ENCODE data around the gene TNIK.

Gene TNIK

GRCh38 chr3:171260466-171260865 lies 199.7 kb downstream of the TNIK start:
- H2AFZ ChIP-seq (ENCODE audit: low read depth, low read length): no peak overlapping the region
- no peak overlapping the region for H2BK12ac ChIP-seq (ENCODE audit: low read length in 2 of 2)
- no peak overlapping the region for H2BK120ac ChIP-seq (ENCODE audit: low read depth, low read length)
- DNase-seq: no peak
- H3K27me3 ChIP-seq (ENCODE audit: control insufficient read depth in 1 of 2, insufficient read depth in 1 of 2, low read length in 2 of 2): no peaks in the 10 kb centered on the region
- H3K79me1 ChIP-seq (replicated peaks; ENCODE audit: low read length, poor library complexity, severe bottlenecking): peaks cover 33% of the 10 kb centered on the region
- no peak overlapping the region for H3K9ac ChIP-seq (ENCODE audit: low read length)
- H3K4me1 ChIP-seq (ENCODE audit: control insufficient read depth, insufficient read depth, low read depth, low read length): peaks cover 8% of the 10 kb centered on the region
- no peak overlapping the region for H4K91ac ChIP-seq (ENCODE audit: low read length)
- H3K4me3 ChIP-seq (ENCODE audit: insufficient read depth in 1 of 2, low read depth in 1 of 2, low read length in 2 of 2): no peak overlapping the region
- no peaks in the 10 kb centered on the region for H3K9me3 ChIP-seq (ENCODE audit: control insufficient read depth, low read length)
- H4K8ac ChIP-seq (ENCODE audit: low read length): no peak overlapping the region
- no peak overlapping the region for H3K27ac ChIP-seq (ENCODE audit: low read length, poor library complexity, severe bottlenecking)
- no peak overlapping the region for H3K4me2 ChIP-seq (ENCODE audit: low read length, poor library complexity, severe bottlenecking)
- H2BK5ac ChIP-seq (ENCODE audit: low read depth, low read length, poor library complexity, severe bottlenecking): no peak overlapping the region
- H3K36me3 ChIP-seq (ENCODE audit: control insufficient read depth in 1 of 2, insufficient read depth in 2 of 2, low read depth in 1 of 2, low read length in 2 of 2): no peaks in the 10 kb centered on the region
- WGBS: 100% methylated on average over 1 of the region's 1 CpG
- no peak overlapping the region for H3K18ac ChIP-seq (ENCODE audit: low read depth in 1 of 2, low read length in 2 of 2)
- H3K14ac ChIP-seq (ENCODE audit: low read length in 2 of 2): no peak overlapping the region
- H2AK5ac ChIP-seq (ENCODE audit: low read length, severe bottlenecking): no peak overlapping the region
- H3K4ac ChIP-seq (ENCODE audit: low read depth in 1 of 2, low read length in 2 of 2): no peak overlapping the region
- H3K23ac ChIP-seq (ENCODE audit: low read length in 2 of 2): no peak overlapping the region
- no peak overlapping the region for H2BK15ac ChIP-seq (ENCODE audit: low read depth, poor library complexity, severe bottlenecking)

GRCh38 chr3:171258316-171258715 lies 201.9 kb downstream of the TNIK start:
- H3K14ac ChIP-seq (ENCODE audit: low read length in 2 of 2): no peak overlapping the region
- no peak overlapping the region for H2AK5ac ChIP-seq (ENCODE audit: low read length, severe bottlenecking)
- no peaks in the 10 kb centered on the region for H3K27me3 ChIP-seq (ENCODE audit: control insufficient read depth in 1 of 2, insufficient read depth in 1 of 2, low read length in 2 of 2)
- no peak overlapping the region for H3K18ac ChIP-seq (ENCODE audit: low read depth in 1 of 2, low read length in 2 of 2)
- H3K9me3 ChIP-seq (ENCODE audit: control insufficient read depth, low read length): no peaks in the 10 kb centered on the region
- no peak overlapping the region for H3K23ac ChIP-seq (ENCODE audit: low read length in 2 of 2)
- no peak overlapping the region for H3K4me3 ChIP-seq (ENCODE audit: insufficient read depth in 1 of 2, low read depth in 1 of 2, low read length in 2 of 2)
- H4K8ac ChIP-seq (ENCODE audit: low read length): no peak overlapping the region
- no peak overlapping the region for H2BK5ac ChIP-seq (ENCODE audit: low read depth, low read length, poor library complexity, severe bottlenecking)
- no peak overlapping the region for H2BK12ac ChIP-seq (ENCODE audit: low read length in 2 of 2)
- 89% methylated on average over 2 of the region's 2 CpGs for WGBS
- no peak overlapping the region for H3K4ac ChIP-seq (ENCODE audit: low read depth in 1 of 2, low read length in 2 of 2)
- DNase-seq: no peak
- H3K4me1 ChIP-seq (ENCODE audit: control insufficient read depth, insufficient read depth, low read depth, low read length): peaks cover 8% of the 10 kb centered on the region
- H2AFZ ChIP-seq (ENCODE audit: low read depth, low read length): no peak overlapping the region
- peak overlapping the region; percentile 31 for H3K27ac ChIP-seq (ENCODE audit: low read length, poor library complexity, severe bottlenecking)
- H3K36me3 ChIP-seq (ENCODE audit: control insufficient read depth in 1 of 2, insufficient read depth in 2 of 2, low read depth in 1 of 2, low read length in 2 of 2): no peaks in the 10 kb centered on the region
- H3K9ac ChIP-seq (ENCODE audit: low read length): no peak overlapping the region
- no peak overlapping the region for H2BK120ac ChIP-seq (ENCODE audit: low read depth, low read length)
- no peak overlapping the region for H3K4me2 ChIP-seq (ENCODE audit: low read length, poor library complexity, severe bottlenecking)
- H3K79me1 ChIP-seq (replicated peaks; ENCODE audit: low read length, poor library complexity, severe bottlenecking): peaks cover 26% of the 10 kb centered on the region
- H4K91ac ChIP-seq (ENCODE audit: low read length): no peak overlapping the region
- H2BK15ac ChIP-seq (ENCODE audit: low read depth, poor library complexity, severe bottlenecking): no peak overlapping the region

- Histone ChIP-seq H2BK5ac (ENCODE audit: low read depth, low read length, poor library complexity, severe bottlenecking) (no peak overlapping the region), H3K4me1 (ENCODE audit: control insufficient read depth, insufficient read depth, low read depth, low read length) (peaks cover 8% of the 10 kb centered on the region), H2AK5ac (ENCODE audit: low read length, severe bottlenecking) (no peak overlapping the region), H3K4me3 (ENCODE audit: insufficient read depth in 1 of 2, low read depth in 1 of 2, low read length in 2 of 2) (no peak overlapping the region), H2BK120ac (ENCODE audit: low read depth, low read length) (no peak overlapping the region), H2BK12ac (ENCODE audit: low read length in 2 of 2) (no peak overlapping the region), H4K91ac (ENCODE audit: low read length) (no peak overlapping the region), H3K9ac (ENCODE audit: low read length) (no peak overlapping the region), H3K9me3 (ENCODE audit: control insufficient read depth, low read length) (no peaks in the 10 kb centered on the region), H3K27me3 (ENCODE audit: control insufficient read depth in 1 of 2, insufficient read depth in 1 of 2, low read length in 2 of 2) (no peaks in the 10 kb centered on the region), H2AFZ (ENCODE audit: low read depth, low read length) (no peak overlapping the region), H3K36me3 (ENCODE audit: control insufficient read depth in 1 of 2, insufficient read depth in 2 of 2, low read depth in 1 of 2, low read length in 2 of 2) (no peaks in the 10 kb centered on the region), H2BK15ac (ENCODE audit: low read depth, poor library complexity, severe bottlenecking) (no peak overlapping the region), H3K4ac (ENCODE audit: low read depth in 1 of 2, low read length in 2 of 2) (no peak overlapping the region), H3K23ac (ENCODE audit: low read length in 2 of 2) (no peak overlapping the region), H3K27ac (ENCODE audit: low read length, poor library complexity, severe bottlenecking) (peak overlapping the region; percentile 23), H3K79me1 (replicated peaks; ENCODE audit: low read length, poor library complexity, severe bottlenecking) (peaks cover 25% of the 10 kb centered on the region), H3K14ac (ENCODE audit: low read length in 2 of 2) (no peak overlapping the region), H3K18ac (ENCODE audit: low read depth in 1 of 2, low read length in 2 of 2) (no peak overlapping the region), H4K8ac (ENCODE audit: low read length) (no peak overlapping the region), H3K4me2 (ENCODE audit: low read length, poor library complexity, severe bottlenecking) (no peak overlapping the region)
- DNase-seq: no peak
- 82% methylated on average over 7 of the region's 7 CpGs for WGBS
Measured at GRCh38 chr3:171257251-171258203, 202.7 kb downstream of the TNIK start.

- H3K4ac ChIP-seq (ENCODE audit: low read depth in 1 of 2, low read length in 2 of 2): no peak overlapping the region
- no peak overlapping the region for H2BK12ac ChIP-seq (ENCODE audit: low read length in 2 of 2)
- no peak overlapping the region for H2BK120ac ChIP-seq (ENCODE audit: low read depth, low read length)
- H3K27ac ChIP-seq (ENCODE audit: low read length, poor library complexity, severe bottlenecking): no peak overlapping the region
- H3K36me3 ChIP-seq (ENCODE audit: control insufficient read depth in 1 of 2, insufficient read depth in 2 of 2, low read depth in 1 of 2, low read length in 2 of 2): no peaks in the 10 kb centered on the region
- H3K4me3 ChIP-seq (ENCODE audit: insufficient read depth in 1 of 2, low read depth in 1 of 2, low read length in 2 of 2): no peak overlapping the region
- no peak for DNase-seq
- H2AK5ac ChIP-seq (ENCODE audit: low read length, severe bottlenecking): peak overlapping the region; percentile 60
- H2BK15ac ChIP-seq (ENCODE audit: low read depth, poor library complexity, severe bottlenecking): no peak overlapping the region
- peak overlapping the region in 1 of 2 experiments; percentile 40 for H3K18ac ChIP-seq (ENCODE audit: low read depth in 1 of 2, low read length in 2 of 2)
- no peak overlapping the region for H3K23ac ChIP-seq (ENCODE audit: low read length in 2 of 2)
- no peak overlapping the region for H3K9ac ChIP-seq (ENCODE audit: low read length)
- H3K4me1 ChIP-seq (ENCODE audit: control insufficient read depth, insufficient read depth, low read depth, low read length): peaks cover 6% of the 10 kb centered on the region
- H3K79me1 ChIP-seq (replicated peaks; ENCODE audit: low read length, poor library complexity, severe bottlenecking): peaks cover 23% of the 10 kb centered on the region
- no peak overlapping the region for H3K14ac ChIP-seq (ENCODE audit: low read length in 2 of 2)
- 93% methylated on average over 4 of the region's 4 CpGs for WGBS
- H2BK5ac ChIP-seq (ENCODE audit: low read depth, low read length, poor library complexity, severe bottlenecking): no peak overlapping the region
- H3K27me3 ChIP-seq (ENCODE audit: control insufficient read depth in 1 of 2, insufficient read depth in 1 of 2, low read length in 2 of 2): no peaks in the 10 kb centered on the region
- no peaks in the 10 kb centered on the region for H3K9me3 ChIP-seq (ENCODE audit: control insufficient read depth, low read length)
- H4K91ac ChIP-seq (ENCODE audit: low read length): no peak overlapping the region
- H4K8ac ChIP-seq (ENCODE audit: low read length): no peak overlapping the region
- H2AFZ ChIP-seq (ENCODE audit: low read depth, low read length): no peak overlapping the region
- H3K4me2 ChIP-seq (ENCODE audit: low read length, poor library complexity, severe bottlenecking): no peak overlapping the region
Measured at GRCh38 chr3:171256445-171257250, 203.6 kb downstream of the TNIK start.
